HG03520 (cell line): ENCODE data around the gene CMKLR1.

Experiments used
- ATAC-seq: cut with Tn5 transposase; IDR thresholded peaks from one replicate; pipeline ENCODE4 v1.9.1; 2021; ENCODE audit warnings: mild to moderate bottlenecking, moderate library complexity; ENCODE audit not compliant: unreplicated experiment

The CMKLR1 gene

GRCh38 chr12:108338915-108339657, at the start of gene CMKLR1:
Gene CMKLR1 (minus strand): TSS chr12:108339311. CDS start chr12:108293591, 45,720 bp downstream.
- ATAC-seq = no peak

- ATAC-seq = no peak
These were observed 48.7 kb upstream of the CMKLR1 start for GRCh38 chr12:108387771-108388170.

- ATAC-seq = no peak
These were observed 47.7 kb upstream of the CMKLR1 start for GRCh38 chr12:108386709-108387360.

GRCh38 chr12:108382437-108382801, 43.3 kb upstream of the CMKLR1 start:
- no peak for ATAC-seq

GRCh38 chr12:108381787-108382436, 42.8 kb upstream of the CMKLR1 start:
- ATAC-seq = no peak

GRCh38 chr12:108380382-108380781, 41.3 kb upstream of the CMKLR1 start:
- no peak for ATAC-seq

- no peak for ATAC-seq
These were observed 40.7 kb upstream of the CMKLR1 start for GRCh38 chr12:108379823-108380222.

- ATAC-seq = no peak
These were observed 39.8 kb upstream of the CMKLR1 start for GRCh38 chr12:108378926-108379325.

GRCh38 chr12:108377260-108377659, 38.1 kb upstream of the CMKLR1 start:
- no peak for ATAC-seq

GRCh38 chr12:108375986-108376663, 37.0 kb upstream of the CMKLR1 start:
- no peak for ATAC-seq

- no peak for ATAC-seq
These were observed 35.6 kb upstream of the CMKLR1 start for GRCh38 chr12:108374596-108375320.

- no peak for ATAC-seq
These were observed 34.0 kb upstream of the CMKLR1 start for GRCh38 chr12:108373111-108373510.

GRCh38 chr12:108371801-108372344, 32.8 kb upstream of the CMKLR1 start:
- no peak for ATAC-seq

- no peak for ATAC-seq
These were observed 31.3 kb upstream of the CMKLR1 start for GRCh38 chr12:108370415-108370814.

- ATAC-seq = no peak
These were observed 30.8 kb upstream of the CMKLR1 start for GRCh38 chr12:108369736-108370396.

- ATAC-seq = no peak
These were observed 29.0 kb upstream of the CMKLR1 start for GRCh38 chr12:108368089-108368488.

- ATAC-seq = no peak
These were observed 28.3 kb upstream of the CMKLR1 start for GRCh38 chr12:108367436-108367835.

- no peak for ATAC-seq
These were observed 26.2 kb upstream of the CMKLR1 start for GRCh38 chr12:108365324-108365723.

- ATAC-seq = no peak
These were observed 25.8 kb upstream of the CMKLR1 start for GRCh38 chr12:108364879-108365278.

GRCh38 chr12:108363565-108363964, 24.5 kb upstream of the CMKLR1 start:
- no peak for ATAC-seq
